ENCODE results near the gene HEXA.
A peak's percentile ranks its signal among the peaks of the same experiment; 100 is the strongest.

Gene HEXA

GRCh38 chr15:72375501-72375845, 341 bp downstream of the HEXA start:
- ATAC-seq (peak; percentile 50), DNase-seq (no peak)

DNA sequence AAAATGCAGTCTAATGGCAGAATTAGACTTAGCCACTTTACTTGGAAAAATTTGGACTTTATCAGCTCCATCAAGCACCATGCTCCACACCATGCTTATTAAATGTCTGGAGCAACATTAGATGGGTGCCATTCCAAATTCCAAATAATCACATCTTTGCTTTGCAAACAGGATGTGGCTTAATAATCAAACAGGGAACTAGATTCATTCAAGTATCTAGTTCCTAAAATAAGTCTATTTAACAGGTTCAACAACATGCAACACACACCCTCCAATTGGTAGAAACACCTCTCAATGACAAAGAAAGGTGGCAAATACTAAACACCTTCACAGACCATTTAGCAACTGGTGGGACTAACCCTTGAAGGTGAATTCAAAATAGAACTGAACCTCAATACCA, 3.5 kb downstream of the HEXA start:
- no peak for ATAC-seq

GRCh38 chr15:72369964-72370363, 5.8 kb downstream of the HEXA start:
- no peak for DNase-seq
- ATAC-seq: no peak

More for the DNA sequence above, 3.5 kb downstream of the HEXA start:
- DNase-seq: no peak

DNA sequence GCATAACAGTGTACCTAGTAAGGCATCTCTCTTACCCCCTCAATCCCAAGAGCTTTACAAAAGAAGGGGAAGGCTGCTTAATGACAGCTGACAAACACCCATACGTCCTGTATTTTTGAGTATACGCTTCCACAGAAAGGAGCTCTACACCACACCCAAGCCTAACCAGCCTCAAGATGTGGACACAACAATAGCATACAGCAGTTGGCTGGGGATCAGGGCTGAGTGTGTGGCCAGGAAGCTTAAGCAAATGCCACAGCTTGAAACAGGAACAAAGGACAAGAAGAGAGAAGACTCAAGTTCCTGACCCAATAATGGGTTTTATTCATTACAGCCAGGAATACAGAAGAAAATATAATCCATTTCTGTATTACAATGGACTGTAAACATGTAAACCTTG, 6.9 kb downstream of the HEXA start:
- no peak for ATAC-seq
- no peak for DNase-seq

DNA sequence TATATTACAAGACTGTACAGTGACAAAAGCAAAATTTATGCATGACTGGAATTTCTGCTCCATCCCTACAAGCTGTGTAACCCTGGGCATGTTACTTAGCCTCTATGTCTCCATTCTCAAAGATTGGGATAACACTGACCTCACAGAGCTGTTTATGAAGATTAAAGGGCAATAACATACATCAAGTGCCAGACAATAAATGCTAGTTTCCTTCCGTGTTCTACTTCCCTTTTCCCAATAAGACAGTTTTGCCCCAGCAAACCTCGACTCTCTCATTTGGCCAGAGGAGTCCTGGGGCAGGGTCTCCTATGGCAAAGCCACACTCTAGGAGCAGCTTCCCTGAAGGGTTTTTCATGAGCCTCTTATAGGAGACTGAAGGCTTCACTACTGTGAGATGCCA, 7.5 kb downstream of the HEXA start:
- ATAC-seq: no peak
- no peak for DNase-seq

DNA sequence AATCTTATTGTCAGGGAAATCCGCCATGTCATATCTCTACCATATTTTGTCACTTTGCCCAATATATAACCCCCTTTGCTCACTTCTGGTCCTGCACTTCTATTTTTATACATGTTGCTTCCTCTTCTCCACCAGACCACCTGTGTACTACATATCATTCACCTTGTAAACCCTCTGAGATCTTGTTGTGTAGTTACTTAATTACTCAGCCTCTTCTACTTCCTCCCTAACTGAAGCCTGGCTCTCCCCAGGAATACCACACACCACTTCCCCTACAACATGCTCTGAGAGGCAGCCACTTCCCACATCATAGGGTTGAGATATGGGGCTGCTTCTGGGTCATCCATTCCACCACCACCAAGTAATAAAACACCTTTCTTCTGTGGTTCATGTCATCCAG, 10.0 kb downstream of the HEXA start:
- DNase-seq (no peak), ATAC-seq (peak; percentile 80)

DNA sequence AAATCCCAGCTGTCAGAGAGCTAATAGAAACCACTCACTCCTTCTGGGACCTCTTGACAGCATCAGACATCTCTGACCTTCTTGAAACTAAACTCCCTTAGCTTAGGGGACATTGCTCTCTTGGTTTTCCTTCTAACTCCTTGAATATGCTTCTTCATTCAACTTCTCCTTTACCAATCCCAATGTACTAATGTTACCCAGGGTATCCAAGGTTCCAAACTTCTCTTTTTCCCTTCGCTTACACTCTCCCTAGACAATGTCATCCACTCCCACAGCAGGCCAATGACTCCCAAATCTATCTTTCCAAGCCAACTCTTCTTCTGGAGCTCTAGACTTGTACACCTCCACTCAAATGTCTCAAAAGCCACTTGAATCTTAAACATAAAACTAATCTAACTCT, 14.6 kb downstream of the HEXA start:
- no peak for ATAC-seq

DNA sequence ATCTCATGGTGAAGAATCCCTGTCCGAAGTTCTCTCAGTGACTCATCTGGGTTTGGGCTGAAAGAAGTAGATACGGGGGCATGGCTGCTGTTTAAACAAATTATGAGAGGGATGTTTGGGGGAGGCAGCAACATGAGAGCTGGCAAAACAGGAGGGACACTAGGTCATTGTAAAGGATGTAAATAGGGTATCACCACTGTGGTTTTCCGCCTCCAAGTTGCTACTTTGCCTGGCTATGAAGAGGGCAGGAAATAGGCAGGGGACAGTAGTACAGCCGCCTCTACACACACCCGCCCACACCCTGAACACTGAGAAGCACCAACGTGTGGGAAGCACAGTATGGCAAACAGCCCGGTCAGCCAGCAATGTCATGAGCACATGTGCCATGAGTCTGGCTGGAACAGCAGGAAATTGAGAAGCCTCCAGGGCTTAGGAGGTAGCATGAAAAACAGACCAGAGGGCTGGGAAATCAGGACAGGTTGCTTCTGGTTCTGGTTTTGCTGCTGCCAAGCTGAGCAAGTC, 17.1 kb downstream of the HEXA start:
- ATAC-seq: no peak
- DNase-seq: no peak

More for the DNA sequence above, 14.6 kb downstream of the HEXA start:
- no peak for DNase-seq

DNA sequence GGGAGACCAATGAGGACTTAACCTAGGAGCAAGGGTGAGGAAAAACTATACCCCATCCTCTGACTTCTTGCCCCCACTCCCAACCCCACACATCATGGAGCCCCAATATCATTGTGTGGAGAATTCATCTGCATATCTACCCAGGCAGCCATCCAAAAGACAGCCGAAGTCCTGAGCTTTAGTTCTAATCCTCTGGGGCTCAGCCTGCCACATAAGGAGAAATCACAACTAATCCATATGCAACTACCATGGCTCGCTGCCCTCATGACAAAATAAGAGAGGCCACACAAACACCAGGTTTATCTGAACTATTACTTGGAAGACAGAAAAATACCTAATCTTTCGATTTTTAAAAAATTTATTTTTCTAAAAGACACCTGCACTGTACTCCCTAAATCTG, 17.7 kb downstream of the HEXA start:
- no peak for ATAC-seq
- no peak for DNase-seq

GRCh38 chr15:72354496-72354895, 21.3 kb downstream of the HEXA start:
- ATAC-seq (no peak), DNase-seq (no peak)

DNA sequence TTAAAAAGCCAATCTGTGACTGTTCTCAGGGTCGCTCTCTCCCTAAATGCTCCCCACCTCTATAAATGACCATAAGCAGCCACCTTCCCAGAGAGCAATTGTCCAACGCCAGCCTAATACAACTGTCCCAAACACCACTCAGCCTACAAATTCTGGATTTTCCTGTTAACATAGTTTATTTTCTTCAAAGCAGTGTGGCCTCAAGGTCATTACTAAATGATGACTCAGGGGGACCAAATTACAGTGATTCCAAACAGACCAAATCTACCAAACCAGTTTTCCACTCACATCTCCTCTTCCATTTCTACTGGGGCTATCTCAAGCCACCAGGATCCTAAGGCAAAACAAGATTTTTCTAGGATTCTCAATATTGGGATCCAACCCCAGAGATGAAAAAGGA, 22.5 kb downstream of the HEXA start:
- DNase-seq: no peak

DNA sequence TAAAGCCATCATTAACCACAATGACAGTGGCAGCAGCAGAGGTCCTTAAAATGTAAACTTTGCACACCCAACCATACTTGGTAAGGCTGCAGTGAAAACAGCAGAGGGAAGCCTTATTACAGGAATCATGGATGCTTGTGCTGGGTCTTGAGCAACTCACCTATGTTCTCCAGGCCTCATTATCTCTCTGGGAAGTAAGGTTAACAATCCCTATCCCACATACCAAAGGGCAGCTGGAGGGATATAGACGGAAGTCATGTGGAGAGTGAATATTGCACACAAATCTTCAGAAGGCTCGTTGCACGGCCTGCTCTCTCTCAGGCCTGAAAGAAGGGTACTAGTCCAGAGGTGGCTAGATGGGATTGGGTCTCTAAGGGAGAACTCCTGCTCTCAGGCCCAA, 30.0 kb downstream of the HEXA start:
- DNase-seq (no peak), ATAC-seq (no peak)

More for the DNA sequence above, 22.5 kb downstream of the HEXA start:
- no peak for ATAC-seq

DNA sequence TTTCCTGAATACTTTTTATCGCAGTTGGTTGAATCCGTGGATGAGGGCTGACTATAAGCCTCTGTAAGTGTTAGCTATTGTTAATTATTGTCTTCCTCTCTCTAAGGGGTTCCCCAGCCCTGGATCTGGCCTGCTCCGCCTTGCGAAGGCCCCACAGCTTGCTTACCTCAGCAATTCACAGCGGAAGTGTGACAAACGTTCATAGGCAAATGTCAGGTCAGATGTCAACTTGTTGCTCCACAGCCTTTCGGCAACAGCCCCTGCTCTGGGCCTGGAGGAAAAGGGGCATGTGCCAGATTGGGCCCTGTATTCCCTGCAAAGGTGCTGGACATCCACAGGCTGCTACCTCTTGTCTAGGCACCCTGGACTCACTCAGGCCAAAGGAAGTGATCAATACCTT, 30.5 kb downstream of the HEXA start:
- DNase-seq (no peak), ATAC-seq (no peak)

DNA sequence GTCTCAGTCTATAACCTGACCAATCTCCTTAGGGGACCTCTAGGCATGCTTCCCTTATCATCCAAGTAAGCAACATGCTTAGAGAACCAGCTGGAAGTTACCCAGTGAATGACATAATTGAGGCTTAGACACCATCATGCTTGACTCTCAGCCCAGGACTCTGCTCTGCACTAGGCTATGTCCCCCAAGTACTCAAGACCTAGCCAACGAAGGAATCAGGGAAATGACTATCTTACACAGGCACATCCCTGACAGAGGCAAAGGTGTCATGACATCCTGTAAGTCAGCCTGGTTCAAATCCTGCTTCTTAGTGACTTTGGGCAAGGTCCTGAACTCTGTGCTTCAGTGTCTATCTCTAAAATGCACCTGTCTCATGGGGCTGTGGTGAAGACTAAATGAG, 31.2 kb downstream of the HEXA start:
- DNase-seq (no peak), ATAC-seq (no peak)

GRCh38 chr15:72342385-72342784, 33.4 kb downstream of the HEXA start:
- DNase-seq (peak; percentile 32), ATAC-seq (no peak)

DNA sequence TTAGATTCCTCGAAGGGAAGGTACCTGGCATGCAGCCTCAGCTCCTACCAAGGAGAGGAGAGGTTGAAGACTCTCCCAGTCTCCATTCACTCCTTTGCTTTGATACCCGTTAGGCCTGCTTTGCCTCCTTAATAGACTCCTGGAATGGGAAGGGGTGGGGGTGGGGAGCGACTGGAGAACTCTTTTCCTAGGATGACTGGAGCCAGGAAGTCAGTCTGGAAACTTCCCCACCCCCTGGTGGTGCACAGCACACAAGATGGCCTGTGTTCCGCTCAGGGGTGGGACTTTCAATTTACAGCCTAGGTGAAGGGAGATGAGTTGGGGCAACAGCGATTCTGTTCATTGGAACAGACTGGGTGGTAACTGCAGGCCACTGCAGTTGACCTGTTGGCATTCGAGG, 34.5 kb downstream of the HEXA start:
- DNase-seq (no peak), ATAC-seq (no peak)

DNA sequence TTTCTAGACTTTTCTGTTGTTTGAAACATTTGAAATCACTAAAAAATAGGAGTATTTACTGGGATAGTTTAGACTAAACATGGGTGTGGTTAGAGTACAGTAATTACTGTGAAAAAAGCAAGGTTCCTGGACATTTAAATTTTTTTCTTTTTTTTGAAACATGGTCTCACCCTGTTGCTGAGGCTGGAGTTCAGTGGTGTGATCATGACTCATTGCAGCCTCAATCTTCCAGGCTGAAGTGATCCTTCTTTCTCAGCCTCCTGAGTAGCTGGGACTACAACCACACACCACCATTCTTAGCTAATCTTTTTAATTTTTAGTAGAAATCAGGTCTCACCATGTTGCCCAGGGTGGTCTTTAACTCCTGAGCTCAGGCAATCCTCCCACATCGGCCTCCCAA, 35.4 kb downstream of the HEXA start:
- DNase-seq: no peak
- ATAC-seq: no peak

GRCh38 chr15:72339777-72340177, 36.0 kb downstream of the HEXA start:
- ATAC-seq (no peak), DNase-seq (no peak)

DNA sequence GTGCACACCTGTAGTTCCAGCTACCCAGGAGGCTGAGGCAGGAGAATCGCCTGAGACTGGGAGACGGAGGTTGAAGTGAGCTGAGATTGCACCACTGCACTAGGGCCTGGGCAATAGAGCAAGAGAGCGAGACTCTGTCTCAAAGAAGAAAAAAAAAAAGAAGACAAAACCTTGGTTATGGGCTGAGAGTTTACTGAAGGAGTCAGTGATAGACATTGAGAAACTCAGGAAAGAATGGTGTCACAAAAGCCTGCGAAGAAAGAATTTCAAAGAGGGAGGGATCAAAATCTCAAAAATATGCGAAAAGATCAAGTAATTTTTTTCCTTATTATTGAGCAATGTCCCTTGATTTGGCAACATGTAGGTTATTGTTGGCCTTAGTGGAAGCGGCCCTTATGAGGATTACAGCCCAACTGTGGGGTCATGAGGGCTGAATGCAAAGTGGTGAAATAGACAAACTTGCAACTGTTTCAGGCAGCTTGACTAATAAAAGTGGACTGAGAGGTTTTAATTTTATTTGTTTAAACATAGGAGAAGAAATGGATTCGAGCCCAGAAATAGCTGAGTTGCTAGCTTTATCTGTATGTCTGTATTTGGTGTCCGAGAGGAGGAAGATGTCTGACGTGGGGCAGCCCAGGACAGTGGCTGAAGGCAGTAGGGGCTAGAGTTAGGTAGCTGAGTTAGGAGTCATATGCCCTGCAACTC, 37.0 kb downstream of the HEXA start:
- ATAC-seq (no peak), DNase-seq (no peak)

DNA sequence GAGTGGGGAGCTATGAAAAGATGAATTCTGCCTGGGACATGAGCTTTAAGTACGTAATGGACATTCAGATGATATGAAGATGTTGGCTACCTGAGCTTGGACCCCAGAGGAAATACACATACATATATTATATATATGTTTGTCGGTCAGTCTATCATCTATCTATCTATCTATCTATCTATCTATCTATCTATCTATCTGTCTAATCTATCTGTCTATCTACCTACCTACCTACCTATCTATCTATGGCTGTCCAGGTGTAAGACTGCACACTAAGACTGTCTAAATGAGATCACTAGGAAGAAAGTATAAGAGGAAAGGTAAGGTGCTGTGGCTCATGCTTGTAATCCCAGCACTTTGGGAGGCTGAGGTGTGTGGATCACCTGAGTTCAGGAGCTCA, 37.7 kb downstream of the HEXA start:
- ATAC-seq: no peak
- DNase-seq: no peak

- no peak for ATAC-seq
Measured at GRCh38 chr15:72334842-72335241, 41.0 kb downstream of the HEXA start.

GRCh38 chr15:72331021-72331420, 44.8 kb downstream of the HEXA start:
- ATAC-seq (no peak), DNase-seq (no peak)

More at GRCh38 chr15:72334842-72335241, 41.0 kb downstream of the HEXA start:
- no peak for DNase-seq

GRCh38 chr15:72323752-72324151, 52.1 kb downstream of the HEXA start:
- no peak for DNase-seq
- ATAC-seq: no peak

DNA sequence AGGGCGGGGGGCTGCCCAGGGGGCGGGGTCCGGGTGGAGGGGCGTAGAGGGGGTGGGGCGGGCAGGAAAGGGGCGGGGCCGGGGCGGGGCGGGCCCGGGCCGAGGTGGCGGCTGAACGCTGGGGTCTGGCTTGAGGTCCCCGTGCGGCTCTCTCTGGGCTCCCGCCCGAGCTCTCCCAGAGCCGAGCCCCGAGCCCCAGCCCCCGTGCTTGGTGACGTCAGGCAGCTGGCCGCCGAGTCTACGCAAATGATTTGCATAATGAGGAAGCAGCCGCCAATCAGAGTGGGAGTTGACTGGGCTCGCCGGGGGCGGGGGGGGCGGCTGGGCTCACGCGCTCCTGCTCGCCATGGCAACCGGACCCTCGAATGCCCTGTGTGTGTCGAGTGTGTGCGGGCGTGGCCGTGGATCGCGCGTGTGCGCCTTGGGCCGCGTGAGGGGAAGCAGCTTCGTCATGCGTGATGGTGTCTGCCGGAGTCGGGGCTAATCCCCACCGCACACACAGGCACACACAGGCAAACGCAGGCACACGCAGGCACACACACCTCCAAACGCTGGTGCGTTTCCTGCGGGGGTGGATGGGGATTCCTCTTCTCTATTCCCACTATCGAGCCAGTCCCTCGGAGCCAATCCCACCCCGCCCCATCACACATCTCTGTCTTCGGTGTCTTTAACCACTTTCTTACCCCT, 55.7 kb downstream of the HEXA start, which contains the start of gene CELF6:
Gene CELF6 (minus strand): TSS at position 173 of the 687 bp plus-strand sequence. CDS start 283 bp downstream, outside the sequence.
- DNase-seq (peak; percentile 76), ATAC-seq (peak; percentile 76)

Data from stimulated activated naive CD8-positive, alpha-beta T cell treated with anti-CD3 and anti-CD28 coated beads, Interleukin-15, Interleukin-2, amounts not matched to agents 100 U/mL and 50 U/mL, for 24 hours (primary cell).